COLO668 (cell line): ENCODE data around the gene DGKD.

Experiments used
- DNase-seq: peaks from one replicate; lab custom pipeline; 2025; ENCODE audit not compliant: unreplicated experiment; lab: John Stamatoyannopoulos, UW

Gene DGKD

GRCh38 chr2:233495503-233496496 lies 141.5 kb downstream of the DGKD start:
- DNase-seq: no peak

GRCh38 chr2:233497692-233498091 lies 143.4 kb downstream of the DGKD start:
- no peak for DNase-seq

GRCh38 chr2:233498126-233498525 lies 143.8 kb downstream of the DGKD start:
- DNase-seq: no peak

- no peak for DNase-seq
Observed at GRCh38 chr2:233499928-233500327, 145.6 kb downstream of the DGKD start.

- no peak for DNase-seq
Observed at GRCh38 chr2:233501198-233502076, 147.1 kb downstream of the DGKD start.

GRCh38 chr2:233503481-233503880 lies 149.2 kb downstream of the DGKD start:
- DNase-seq: no peak

- no peak for DNase-seq
Observed at GRCh38 chr2:233503947-233504637, 149.8 kb downstream of the DGKD start.

GRCh38 chr2:233513953-233514655 lies 159.8 kb downstream of the DGKD start:
- no peak for DNase-seq

- DNase-seq: no peak
Observed at GRCh38 chr2:233519787-233520611, 165.7 kb downstream of the DGKD start.
